Tibial nerve (tissue), 4 donors: ENCODE data around the gene PTPRK.

Experiments used
- CTCF ChIP-seq, 5 experiments: fragments of 200-600 bp in 3 of 5; fragments of 450-650 bp in 2 of 5; sonication (generic) in 3 of 5; IDR thresholded peaks; one replicate each; pipeline ENCODE4 v1.5.1; 2016 to 2019; ENCODE audit warnings: antibody characterized with exemption in 5 of 5, mild to moderate bottlenecking in 3 of 5, moderate library complexity in 2 of 5
- EP300 ChIP-seq, 2 donors: sonication (generic); formaldehyde crosslinking; IDR thresholded peaks; one replicate each; pipeline ENCODE4 v1.6.1; 2017; ENCODE audit warnings: antibody characterized with exemption in 2 of 2, mild to moderate bottlenecking in 1 of 2

DNA sequence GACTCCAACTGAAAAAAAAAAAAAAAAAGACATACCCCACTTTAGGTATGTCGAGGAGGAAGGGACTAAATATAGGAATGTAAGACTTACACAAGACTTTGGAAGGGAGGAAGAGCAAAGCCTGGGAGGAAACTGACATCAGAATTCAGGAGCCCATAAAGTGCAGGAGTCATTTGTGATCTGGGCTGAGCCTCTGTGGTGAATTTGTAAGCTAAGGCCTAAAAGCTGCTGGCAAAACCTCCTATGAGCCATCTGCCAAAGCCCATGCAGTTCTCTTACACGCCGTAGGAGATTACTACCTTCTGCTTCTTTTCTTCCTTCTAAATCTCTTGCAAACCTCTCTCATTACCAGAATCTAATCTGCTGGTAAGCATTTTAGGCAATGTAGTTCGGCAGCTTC is 567.6 kb downstream of the PTPRK start:
- TF ChIP-seq CTCF (IDR thresholded peaks at IDR 0.05): no peak
- no peak for TF ChIP-seq EP300 (IDR thresholded peaks at IDR 0.05)
